Activated CD4-positive, alpha-beta memory T cell treated with anti-CD3 and anti-CD28 coated beads for 36 hours (primary cell): ENCODE measurements around the gene FNBP1L. TPM values are rescaled to one million over a fixed set of nuclear protein-coding genes. Genes with fewer than 3 reads are reported as not detected.
"Not testable (repeated sequence)": the region's sequence is repeated elsewhere in the genome, so short reads cannot be mapped to it uniquely, and the experiment has no call there.

Experiments used
- CTCF ChIA-PET: fragments of 350-600 bp; sonication (Branson Sonifier 250); formaldehyde crosslinking; loops from one replicate; lab custom pipeline; 2021; ENCODE audit warnings: antibody characterized with exemption, inconsistent platforms; lab: Charles Lee
- POLR2A ChIA-PET: fragments of 350-600 bp; sonication (Branson Sonifier 250); formaldehyde crosslinking; loops from one replicate; lab custom pipeline; 2021; ENCODE audit warnings: antibody characterized with exemption; lab: Charles Lee
- DNase-seq: peaks from one replicate; pipeline ENCODE4 v3.0.0-alpha.2; 2020
- H3K27ac Mint-ChIP-seq: one replicate; pipeline ENCODE4 v1.8.0; 2021; ENCODE audit warnings: mixed read lengths
- H3K27me3 Mint-ChIP-seq: one replicate; pipeline ENCODE4 v1.8.0; 2021; ENCODE audit warnings: mixed read lengths
- H3K36me3 Mint-ChIP-seq: one replicate; pipeline ENCODE4 v1.8.0; 2021; ENCODE audit warnings: mixed read lengths
- H3K4me1 Mint-ChIP-seq: one replicate; pipeline ENCODE4 v1.8.0; 2021; ENCODE audit warnings: low read depth, mixed read lengths
- H3K4me3 Mint-ChIP-seq: one replicate; pipeline ENCODE4 v1.8.0; 2021; ENCODE audit warnings: mild to moderate bottlenecking, mixed read lengths
- H3K9me3 Mint-ChIP-seq: one replicate; pipeline ENCODE4 v1.8.0; 2021; ENCODE audit warnings: mixed read lengths
- intact Hi-C: fragments of 100-400 bp; cut with micrococcal nuclease; formaldehyde crosslinking; loops from one replicate; pipeline ENCODE4 v1.15.1; 2023
- total RNA-seq, 2 experiments: library from RNA; stranded (reverse); gene quantifications; one replicate each; pipeline ENCODE4 v1.2.3, GENCODE V29; 2021

FNBP1L gene
- total RNA-seq, 2 experiments from 2014 or later = 0.81 to 1.2 TPM

- CTCF ChIA-PET = interaction anchor here (1.4 kb wide), 1 partner anchor 242 kb away, joined by 5 read pairs; no protein-coding TSS in a partner anchor
- intact Hi-C loops = no loop called here
- Mint-ChIP-seq H3K36me3 (no peaks in the 10 kb centered on the region), H3K4me1 (no peaks in the 10 kb centered on the region), H3K9me3 (no peaks in the 10 kb centered on the region), H3K27ac (no peak overlapping the region), H3K4me3 (no peak overlapping the region), H3K27me3 (no peaks in the 10 kb centered on the region)
- DNase-seq = no peak
- POLR2A ChIA-PET = no interaction called here
Observed at GRCh38 chr1:93546162-93546863, 98.4 kb downstream of the FNBP1L start.

- DNase-seq = no peak
- H3K4me1 Mint-ChIP-seq = no peaks in the 10 kb centered on the region
- H3K9me3 Mint-ChIP-seq = no peaks in the 10 kb centered on the region
- intact Hi-C loops = no loop called here
- ChIA-PET POLR2A (no interaction called here), CTCF (no interaction called here)
- no peak overlapping the region for H3K4me3 Mint-ChIP-seq
- no peak overlapping the region for H3K27ac Mint-ChIP-seq
- H3K36me3 Mint-ChIP-seq = no peaks in the 10 kb centered on the region
- H3K27me3 Mint-ChIP-seq = no peaks in the 10 kb centered on the region
Observed at GRCh38 chr1:93549131-93549530, 101.2 kb downstream of the FNBP1L start.

GRCh38 chr1:93549811-93550210 lies 101.9 kb downstream of the FNBP1L start:
- H3K27me3 Mint-ChIP-seq = peaks cover under 1% of the 10 kb centered on the region
- no peak for DNase-seq
- ChIA-PET POLR2A (no interaction called here), CTCF (no interaction called here)
- H3K4me3 Mint-ChIP-seq = no peak overlapping the region
- peaks cover under 1% of the 10 kb centered on the region for H3K4me1 Mint-ChIP-seq
- intact Hi-C loops = no loop called here
- H3K27ac Mint-ChIP-seq = no peak overlapping the region
- no peaks in the 10 kb centered on the region for H3K36me3 Mint-ChIP-seq
- no peaks in the 10 kb centered on the region for H3K9me3 Mint-ChIP-seq

DNA sequence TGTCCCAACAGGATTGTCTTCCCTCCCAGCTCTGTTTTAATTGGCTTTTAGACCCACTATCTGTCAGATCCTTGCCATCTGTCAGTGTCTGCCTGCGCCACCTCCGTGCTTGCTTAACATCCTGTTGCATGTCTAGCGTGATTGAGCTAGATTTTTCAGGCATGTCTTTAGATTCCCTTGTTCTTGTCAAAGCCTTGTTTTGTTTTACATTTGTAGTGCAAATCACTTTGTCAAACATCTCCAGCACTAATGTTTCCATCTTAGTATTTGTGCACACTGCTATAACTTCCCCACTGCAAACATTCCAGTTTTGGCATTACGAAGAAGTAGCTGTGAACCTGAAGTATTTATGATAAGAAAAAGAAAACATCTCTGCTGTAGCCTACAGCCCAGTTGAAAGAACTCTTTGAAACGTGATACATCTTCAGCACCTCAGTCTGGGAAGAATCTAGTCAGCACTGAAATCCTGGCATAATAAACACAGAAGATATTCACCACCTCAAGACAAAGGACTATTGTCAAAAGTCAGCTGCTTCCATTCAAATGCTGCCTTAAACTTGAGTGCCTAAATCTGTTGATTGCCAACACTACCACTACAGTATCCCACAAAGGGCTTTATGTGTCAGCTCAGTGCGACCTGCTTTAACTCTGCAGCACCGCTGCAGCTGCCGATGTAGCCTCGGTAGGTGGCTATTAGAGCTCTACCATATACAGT lies 105.0 kb downstream of the FNBP1L start:
- ChIA-PET POLR2A (no interaction called here), CTCF (no interaction called here)
- no peaks in the 10 kb centered on the region for H3K9me3 Mint-ChIP-seq

GRCh38 chr1:93553886-93554490 lies 106.1 kb downstream of the FNBP1L start:
- H3K4me1 Mint-ChIP-seq, POLR2A ChIA-PET, H3K9me3 Mint-ChIP-seq, DNase-seq, intact Hi-C loops, H3K27me3 Mint-ChIP-seq, H3K27ac Mint-ChIP-seq, H3K36me3 Mint-ChIP-seq, CTCF ChIA-PET, H3K4me3 Mint-ChIP-seq: not testable (repeated sequence)

More for the DNA sequence above, 105.0 kb downstream of the FNBP1L start:
- Mint-ChIP-seq H3K36me3 (no peaks in the 10 kb centered on the region), H3K27ac (no peak overlapping the region), H3K4me3 (no peak overlapping the region), H3K27me3 (peaks cover 4% of the 10 kb centered on the region), H3K4me1 (peaks cover 7% of the 10 kb centered on the region)
- no peak for DNase-seq
- intact Hi-C loops = no loop called here

DNA sequence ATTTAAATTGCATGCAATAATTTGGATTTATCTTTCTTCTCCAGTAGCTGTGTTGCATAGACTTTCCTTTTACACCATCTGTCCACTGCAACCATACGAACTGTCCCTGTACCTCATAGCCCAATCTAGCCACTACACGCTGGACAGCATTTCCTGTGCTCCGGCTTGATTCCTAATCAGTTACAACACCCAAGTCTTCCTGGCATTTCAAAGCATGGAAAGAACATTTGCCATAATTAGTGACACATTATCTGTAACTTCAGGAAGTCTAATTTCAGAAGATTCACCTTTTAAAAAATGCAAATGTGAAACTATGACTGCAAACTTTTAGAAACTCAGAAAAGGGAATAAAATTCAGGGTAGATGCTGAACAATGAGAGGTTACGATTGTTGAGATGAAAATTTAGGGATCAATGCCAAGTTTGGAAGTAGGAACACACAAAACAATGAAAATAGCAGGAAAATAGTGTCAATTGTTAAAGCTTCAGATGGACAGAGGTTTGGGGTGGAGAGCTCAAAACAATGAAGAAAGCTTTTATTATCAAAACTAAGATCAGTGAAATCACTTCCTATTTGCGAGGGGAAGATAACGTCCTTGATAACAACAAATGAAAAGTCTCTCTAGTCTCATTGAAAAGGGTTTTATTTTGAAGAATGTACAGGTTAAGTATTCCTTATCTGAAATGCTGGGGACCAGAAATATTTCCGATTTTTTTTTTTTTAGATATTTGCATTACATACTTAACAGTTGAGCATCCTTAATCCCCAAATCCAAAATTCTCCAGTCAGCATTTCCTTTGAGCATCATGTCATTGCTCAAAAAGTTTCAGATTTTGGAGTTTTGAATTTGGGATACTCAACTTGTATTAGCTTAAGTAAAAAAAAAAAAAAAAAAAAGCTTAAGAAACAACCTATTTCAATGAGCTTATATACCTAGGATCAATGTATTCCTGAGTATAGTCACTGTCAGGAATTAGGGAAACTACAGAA lies 107.3 kb downstream of the FNBP1L start:
- intact Hi-C loops = no loop called here
- no peaks in the 10 kb centered on the region for H3K36me3 Mint-ChIP-seq

GRCh38 chr1:93556291-93556690 lies 108.4 kb downstream of the FNBP1L start:
- no peaks in the 10 kb centered on the region for H3K36me3 Mint-ChIP-seq
- no peaks in the 10 kb centered on the region for H3K9me3 Mint-ChIP-seq
- H3K4me1 Mint-ChIP-seq = peaks cover 7% of the 10 kb centered on the region
- peaks cover 4% of the 10 kb centered on the region for H3K27me3 Mint-ChIP-seq
- DNase-seq = no peak
- H3K4me3 Mint-ChIP-seq = no peak overlapping the region
- intact Hi-C loops = no loop called here
- no peak overlapping the region for H3K27ac Mint-ChIP-seq
- POLR2A ChIA-PET = no interaction called here
- CTCF ChIA-PET = no interaction called here

More for the DNA sequence above, 107.3 kb downstream of the FNBP1L start:
- no peak overlapping the region for H3K4me3 Mint-ChIP-seq
- peaks cover 7% of the 10 kb centered on the region for H3K4me1 Mint-ChIP-seq
- CTCF ChIA-PET = no interaction called here
- no peak for DNase-seq
- H3K9me3 Mint-ChIP-seq = no peaks in the 10 kb centered on the region
- POLR2A ChIA-PET = no interaction called here
- peaks cover 4% of the 10 kb centered on the region for H3K27me3 Mint-ChIP-seq
- H3K27ac Mint-ChIP-seq = no peak overlapping the region

GRCh38 chr1:93559045-93559444 lies 111.1 kb downstream of the FNBP1L start:
- CTCF ChIA-PET = no interaction called here
- Mint-ChIP-seq H3K27ac (no peak overlapping the region), H3K36me3 (no peaks in the 10 kb centered on the region)

DNA sequence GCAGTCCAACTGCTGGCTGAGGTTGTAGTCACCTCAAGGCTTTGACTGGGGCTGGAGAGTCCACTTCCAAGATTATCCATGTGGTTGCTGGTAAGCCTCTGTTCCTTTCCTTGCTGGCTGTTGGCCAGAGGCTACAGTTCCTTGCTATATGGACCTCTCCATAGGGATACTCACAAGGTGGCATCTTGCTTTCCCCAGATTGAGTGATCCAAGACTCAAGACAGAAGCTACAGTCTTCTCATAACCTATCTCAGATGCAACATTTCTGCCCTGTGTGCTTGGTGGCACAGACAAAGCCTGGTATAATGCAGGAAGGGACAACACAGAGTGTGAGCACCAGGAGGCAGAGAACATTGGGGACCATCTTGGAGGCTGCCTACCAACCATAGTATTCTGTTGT lies 111.8 kb downstream of the FNBP1L start:
- no peak for DNase-seq
- H3K27ac Mint-ChIP-seq = no peak overlapping the region
- peaks cover 7% of the 10 kb centered on the region for H3K4me1 Mint-ChIP-seq
- POLR2A ChIA-PET = no interaction called here
- no peaks in the 10 kb centered on the region for H3K9me3 Mint-ChIP-seq
- H3K27me3 Mint-ChIP-seq = peaks cover 4% of the 10 kb centered on the region
- H3K4me3 Mint-ChIP-seq = no peak overlapping the region
- CTCF ChIA-PET = no interaction called here
- intact Hi-C loops = no loop called here
- no peaks in the 10 kb centered on the region for H3K36me3 Mint-ChIP-seq

More at GRCh38 chr1:93559045-93559444, 111.1 kb downstream of the FNBP1L start:
- Mint-ChIP-seq H3K4me3 (no peak overlapping the region), H3K9me3 (no peaks in the 10 kb centered on the region), H3K27me3 (peaks cover 4% of the 10 kb centered on the region), H3K4me1 (peaks cover 7% of the 10 kb centered on the region)
- no peak for DNase-seq
- intact Hi-C loops = no loop called here
- POLR2A ChIA-PET = no interaction called here

- Mint-ChIP-seq H3K9me3 (no peaks in the 10 kb centered on the region), H3K36me3 (no peaks in the 10 kb centered on the region)
- POLR2A ChIA-PET = no interaction called here
Observed at GRCh38 chr1:93565496-93566206, 117.7 kb downstream of the FNBP1L start.

DNA sequence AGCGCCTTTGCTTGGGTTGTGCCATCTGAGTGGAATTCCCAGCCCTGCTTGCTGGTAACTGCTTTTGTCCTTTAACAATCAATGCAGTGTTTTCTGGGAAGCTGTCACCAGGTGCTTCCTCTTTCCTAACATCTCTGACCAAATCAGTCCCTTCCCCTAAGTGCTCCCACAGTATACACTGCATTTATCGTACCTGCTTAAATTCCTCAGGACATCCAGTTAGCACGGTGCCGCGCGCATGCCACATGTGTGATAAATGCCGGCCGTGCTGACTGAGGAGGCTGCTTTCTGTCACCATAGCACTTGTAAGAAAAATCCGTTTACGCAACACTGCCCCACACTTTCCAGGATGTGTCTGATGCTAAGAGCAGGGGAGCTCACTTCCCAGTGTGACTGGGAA lies 118.3 kb downstream of the FNBP1L start:
- intact Hi-C loops = no loop called here
- Mint-ChIP-seq H3K36me3 (no peaks in the 10 kb centered on the region), H3K4me3 (no peak overlapping the region), H3K27me3 (no peaks in the 10 kb centered on the region), H3K4me1 (no peaks in the 10 kb centered on the region), H3K27ac (no peak overlapping the region), H3K9me3 (no peaks in the 10 kb centered on the region)
- ChIA-PET POLR2A (no interaction called here), CTCF (no interaction called here)
- DNase-seq = no peak

More at GRCh38 chr1:93565496-93566206, 117.7 kb downstream of the FNBP1L start:
- H3K27ac Mint-ChIP-seq = no peak overlapping the region
- no peaks in the 10 kb centered on the region for H3K4me1 Mint-ChIP-seq
- CTCF ChIA-PET = no interaction called here
- H3K27me3 Mint-ChIP-seq = no peaks in the 10 kb centered on the region
- DNase-seq = no peak
- intact Hi-C loops = no loop called here
- no peak overlapping the region for H3K4me3 Mint-ChIP-seq
